T47D (cell line): ENCODE results near the gene PMPCA.

Experiments used
- DNase-seq, 2 experiments: peaks; one replicate each; pipeline versions ENCODE4 v3.0.0 to v3.0.0-alpha.2; 2011 to 2012; ENCODE audit warnings: low read depth in 1 of 2, low spot score in 1 of 2
- JUND ChIP-seq: IDR thresholded peaks from 2 replicates; pipeline ENCODE4 v1.6.1; 2012; ENCODE audit warnings: low read depth
- in situ Hi-C: cut with HindIII; loops from 2 replicates; pipeline ENCODE4 v1.10.0; 2016; ENCODE audit warnings: low sequenced_read_pairs, low pct_unique_long_range_greater_than_20kb

The PMPCA gene

DNA sequence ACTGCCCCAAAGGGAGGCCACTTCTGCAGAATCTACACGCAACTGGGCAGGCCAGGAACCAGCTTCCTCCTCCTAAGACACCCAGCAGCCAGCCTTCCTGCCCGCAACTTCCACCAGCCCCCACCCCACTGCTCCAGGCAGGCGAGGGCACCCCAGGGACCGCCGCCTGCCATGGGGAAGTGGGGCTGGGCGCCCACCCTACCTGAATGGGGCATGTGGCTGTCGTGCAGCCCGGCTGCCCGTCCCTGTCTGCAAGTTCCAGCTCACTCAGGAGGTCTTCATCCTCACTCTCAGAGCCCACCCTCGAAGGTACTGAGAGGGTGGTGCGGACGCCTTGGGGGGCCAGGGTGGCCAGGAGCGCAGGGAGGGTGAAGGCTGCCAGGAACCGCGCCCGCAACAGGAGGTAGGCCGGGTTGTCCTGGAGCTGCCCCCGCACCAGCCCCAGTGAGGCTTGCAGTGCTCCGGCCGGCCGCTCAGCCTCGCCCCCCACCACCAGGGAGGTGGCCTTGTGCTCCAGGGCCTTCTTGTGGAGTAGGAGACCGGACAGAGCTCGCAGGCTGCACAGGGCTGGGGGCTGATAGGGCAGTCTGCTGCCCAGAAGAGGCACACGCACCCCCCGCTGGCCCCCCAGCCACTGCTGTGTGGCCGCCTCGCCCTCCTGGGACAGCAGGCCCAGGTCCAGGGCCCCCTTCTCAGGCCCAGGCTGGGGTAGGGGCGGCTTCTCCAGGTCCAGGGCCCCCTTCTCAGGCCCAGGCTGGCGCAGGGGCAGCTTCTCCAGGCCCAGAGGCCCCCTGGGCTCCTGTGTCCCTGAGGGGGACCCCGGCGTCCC, 32.9 kb upstream of the PMPCA start:
- in situ Hi-C loops, result no loop called here
- DNase-seq, result no peak
- no peak for TF ChIP-seq JUND

DNA sequence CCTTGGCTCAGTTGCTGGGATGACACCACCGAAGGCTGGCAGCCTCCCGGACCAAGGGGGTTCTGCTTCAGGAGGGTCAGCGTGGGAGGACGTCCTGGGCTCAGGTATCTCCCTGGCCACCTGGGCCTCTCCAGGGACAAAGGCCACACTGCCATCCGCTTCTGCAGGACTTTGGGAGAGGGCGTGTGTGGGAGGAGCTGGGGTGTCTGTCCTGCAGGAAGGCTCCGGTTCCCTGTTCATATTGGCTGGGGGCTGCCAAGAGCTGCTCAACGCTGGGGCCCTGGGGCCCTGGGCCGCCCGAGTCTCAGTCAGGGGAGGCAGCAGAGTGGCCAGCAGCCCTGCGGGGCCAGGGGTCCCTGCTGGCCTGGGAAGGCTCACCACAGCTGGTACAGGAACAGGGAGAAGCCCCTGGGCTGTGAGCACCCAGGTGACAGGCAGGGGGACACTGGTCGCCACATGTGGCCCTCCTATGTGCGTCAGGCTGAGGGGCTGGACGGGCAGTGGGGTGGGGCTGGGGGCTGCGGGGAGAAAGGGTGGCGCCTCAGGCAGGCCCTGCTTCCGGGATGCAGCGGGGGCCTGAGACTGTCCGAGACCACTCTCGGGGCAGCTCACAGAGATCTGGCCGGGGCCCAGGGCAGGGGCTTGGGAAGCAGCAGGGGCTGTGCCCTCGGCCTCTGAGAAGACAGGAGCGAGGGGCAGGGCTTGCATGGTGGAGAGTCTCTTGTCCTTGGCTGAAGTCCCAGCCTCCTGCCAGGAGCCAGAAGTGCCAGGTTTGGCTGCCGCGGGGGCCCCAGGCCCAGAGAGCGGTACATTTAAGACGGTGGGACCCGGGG, 32.1 kb upstream of the PMPCA start:
- no peak for DNase-seq
- no peak for TF ChIP-seq JUND
- in situ Hi-C loops, result no loop called here

DNA sequence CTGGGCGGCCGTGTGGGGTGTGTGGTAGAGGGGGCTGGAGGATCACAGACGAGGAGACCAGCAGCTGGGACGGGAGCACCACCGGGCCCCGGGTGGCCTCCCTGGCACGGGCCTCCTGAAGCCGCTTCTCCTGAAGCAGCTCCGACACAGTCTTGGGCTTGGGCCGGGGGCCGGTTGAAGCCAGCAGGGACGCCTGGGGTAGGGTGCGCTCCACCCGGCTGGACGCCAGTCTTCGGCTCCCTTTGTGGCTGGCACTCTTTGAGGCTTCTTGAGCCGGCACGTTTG, 31.5 kb upstream of the PMPCA start:
- in situ Hi-C loops, result no loop called here

DNA sequence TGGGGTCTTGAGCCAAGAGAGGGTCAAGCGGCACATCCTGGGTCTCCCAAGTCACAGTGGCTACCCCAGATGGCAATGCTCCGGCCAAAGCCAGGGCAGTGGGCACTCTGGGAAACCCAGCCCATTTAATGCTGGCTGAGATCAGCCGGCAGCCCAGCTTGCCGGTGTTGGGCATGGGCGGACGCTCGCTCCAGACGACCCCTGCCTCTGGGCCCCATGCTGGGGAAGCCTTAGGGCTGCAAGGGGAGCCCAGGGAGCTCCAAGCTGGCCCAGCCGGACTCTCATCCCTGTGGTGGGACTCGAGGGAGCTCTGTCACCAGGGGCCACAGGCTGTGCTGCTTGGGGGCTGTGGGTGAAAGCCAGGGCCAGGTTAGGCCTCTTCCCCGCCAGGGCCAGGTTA, 31.1 kb upstream of the PMPCA start:
- DNase-seq, result no peak
- TF ChIP-seq JUND, result no peak

More for the DNA sequence above, 31.5 kb upstream of the PMPCA start:
- TF ChIP-seq JUND, result no peak
- no peak for DNase-seq

DNA sequence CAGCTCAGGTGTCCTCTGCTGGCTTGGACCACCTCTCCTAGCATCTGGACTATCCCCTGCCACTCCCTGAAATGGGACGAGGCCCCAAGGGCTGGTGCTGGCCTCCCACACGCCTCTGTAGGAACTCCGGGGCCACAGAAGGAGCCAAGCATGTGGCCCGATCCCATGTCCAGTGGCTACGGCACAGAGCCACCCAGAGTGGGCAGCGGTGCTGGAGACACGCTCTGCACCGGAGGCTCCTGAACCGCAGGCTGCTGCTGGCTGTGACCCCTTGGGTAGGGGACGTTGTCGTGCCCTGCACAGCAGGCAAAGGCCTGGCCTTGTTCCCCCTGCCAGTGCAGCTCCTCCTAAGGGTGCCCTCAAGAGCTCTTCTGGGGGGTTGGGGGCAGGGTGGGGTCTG, 30.6 kb upstream of the PMPCA start:
- DNase-seq, result no peak
- in situ Hi-C loops, result no loop called here
- no peak for TF ChIP-seq JUND

More for the DNA sequence above, 31.1 kb upstream of the PMPCA start:
- in situ Hi-C loops, result no loop called here

DNA sequence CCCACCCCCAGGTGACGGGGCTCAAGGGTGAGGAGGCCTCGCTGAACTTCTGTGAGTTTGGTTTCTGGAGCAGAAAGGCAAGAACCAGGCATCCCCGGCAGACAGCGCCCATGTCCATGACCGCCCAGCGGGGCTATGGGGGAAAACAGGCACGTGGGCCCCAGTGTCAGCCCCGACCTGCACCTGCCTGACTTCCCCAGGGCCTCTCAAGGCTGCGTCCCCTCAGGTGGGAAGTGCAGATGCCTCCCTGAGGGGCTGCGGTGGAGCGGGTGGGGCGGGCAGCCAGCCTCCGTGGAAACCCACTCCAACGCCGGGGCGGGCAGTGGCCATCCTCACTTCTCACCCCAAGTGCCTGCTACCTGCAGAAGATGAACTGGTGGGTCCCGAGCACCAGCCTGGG, 30.1 kb upstream of the PMPCA start:
- no peak for TF ChIP-seq JUND
- DNase-seq, result no peak
- in situ Hi-C loops, result no loop called here

DNA sequence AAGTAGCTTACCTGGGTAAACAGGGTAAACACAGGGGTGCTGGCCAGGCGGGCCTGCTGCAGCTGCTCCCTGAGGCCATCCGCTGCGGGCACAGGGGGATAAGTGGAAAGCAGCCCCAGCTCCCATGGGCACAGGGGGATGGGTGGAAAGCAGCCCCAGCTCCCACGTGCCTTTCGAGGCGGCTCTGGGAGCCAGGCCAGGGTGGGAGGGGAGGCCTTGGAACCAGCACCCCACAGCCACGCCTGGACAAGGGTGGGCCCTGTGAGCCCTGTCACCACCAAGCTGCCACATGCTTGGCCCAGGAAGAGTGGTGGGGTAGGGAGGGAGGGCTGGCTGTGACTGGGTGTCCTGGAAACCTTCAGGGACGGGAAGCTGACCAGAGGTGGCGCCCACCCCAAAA, 29.1 kb upstream of the PMPCA start:
- in situ Hi-C loops, result no loop called here
- TF ChIP-seq JUND, result no peak

DNA sequence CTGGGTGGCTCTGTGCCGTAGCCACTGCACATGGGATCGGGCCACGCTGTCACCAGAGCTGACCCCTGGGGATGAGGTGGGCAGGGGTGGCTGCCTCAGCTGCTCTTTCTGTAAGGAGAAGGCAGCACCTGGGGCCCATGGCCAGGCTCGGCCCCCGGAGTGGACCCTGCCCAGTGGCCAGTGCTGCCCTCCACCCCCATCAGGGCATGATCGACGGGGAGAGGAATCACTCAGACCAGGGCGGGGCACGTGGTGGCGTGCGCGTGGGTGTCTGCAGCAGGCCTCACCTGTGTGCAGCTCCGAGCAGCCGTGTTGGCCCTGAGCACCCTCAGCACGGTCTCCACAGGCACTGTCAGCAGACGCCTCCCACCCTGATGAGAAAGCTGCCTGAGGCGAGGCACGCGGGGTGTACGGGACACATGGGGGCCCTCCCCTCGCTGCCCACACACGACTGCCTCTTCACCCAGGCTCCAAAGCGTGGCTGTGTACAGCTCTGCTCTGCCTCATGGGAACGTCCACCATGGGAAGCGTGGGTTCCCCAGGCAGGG, 28.4 kb upstream of the PMPCA start:
- no peak for TF ChIP-seq JUND
- in situ Hi-C loops, result no loop called here
- DNase-seq, result no peak

More for the DNA sequence above, 29.1 kb upstream of the PMPCA start:
- no peak for DNase-seq

DNA sequence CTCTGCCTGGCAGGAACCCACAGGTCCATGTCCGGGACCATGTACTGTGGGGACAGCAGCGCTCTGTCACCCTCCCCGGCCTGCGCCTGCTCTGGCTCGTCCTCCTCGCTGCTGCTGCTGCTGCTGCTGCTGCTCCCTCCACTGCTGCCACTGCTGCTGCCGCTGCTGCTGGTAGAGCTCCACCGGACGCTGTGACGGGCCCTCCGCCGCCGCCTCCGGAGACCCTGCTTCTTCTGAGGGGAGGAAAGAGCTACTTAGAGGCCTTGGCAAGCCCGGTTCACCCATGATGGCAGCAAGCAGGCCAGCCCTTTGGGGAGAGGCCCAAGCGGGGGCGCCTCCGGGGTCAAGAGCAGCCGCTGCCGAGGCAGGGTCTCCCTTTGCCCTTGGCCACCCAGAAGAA, 27.0 kb upstream of the PMPCA start:
- DNase-seq, result no peak
- in situ Hi-C loops, result no loop called here
- no peak for TF ChIP-seq JUND

DNA sequence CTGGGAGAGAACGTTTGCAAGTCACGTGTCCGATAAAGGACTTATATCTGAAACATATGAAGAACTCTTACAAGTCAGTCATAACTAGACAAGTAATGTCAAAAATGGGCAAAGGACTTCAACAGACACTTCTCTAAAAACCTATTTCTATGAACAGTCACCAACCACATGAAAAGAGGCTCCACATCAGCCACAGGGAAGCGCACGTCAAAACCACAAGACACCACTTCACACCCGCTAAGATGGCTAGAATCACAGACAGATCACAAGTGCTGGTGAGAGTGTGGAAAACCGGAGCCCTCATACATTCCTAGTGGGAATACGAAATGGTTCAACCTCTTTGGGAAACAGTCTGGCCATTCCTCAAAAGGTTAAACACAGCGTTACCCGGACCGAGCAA, 25.4 kb upstream of the PMPCA start:
- in situ Hi-C loops, result no loop called here
- DNase-seq, result no peak
- no peak for TF ChIP-seq JUND

DNA sequence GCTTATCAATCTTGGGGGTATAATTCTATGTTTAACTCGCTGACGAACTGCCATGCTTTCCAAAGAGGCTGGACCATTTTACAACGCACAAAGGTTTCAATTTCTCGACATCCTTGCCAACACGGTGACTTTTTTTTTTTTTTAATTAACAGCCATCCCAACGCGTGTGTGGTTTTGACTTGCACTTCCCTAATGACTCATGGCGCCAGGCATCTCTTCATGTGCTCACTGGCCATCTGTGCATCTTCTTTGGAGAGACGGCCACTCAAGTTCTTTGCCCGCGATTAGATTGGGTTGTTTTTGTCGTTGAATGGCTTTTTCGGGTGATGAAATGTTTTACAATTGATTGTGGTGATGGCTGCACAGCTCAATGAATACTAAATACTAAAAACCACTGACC, 24.4 kb upstream of the PMPCA start:
- DNase-seq, result no peak
- in situ Hi-C loops, result no loop called here
- TF ChIP-seq JUND, result no peak

DNA sequence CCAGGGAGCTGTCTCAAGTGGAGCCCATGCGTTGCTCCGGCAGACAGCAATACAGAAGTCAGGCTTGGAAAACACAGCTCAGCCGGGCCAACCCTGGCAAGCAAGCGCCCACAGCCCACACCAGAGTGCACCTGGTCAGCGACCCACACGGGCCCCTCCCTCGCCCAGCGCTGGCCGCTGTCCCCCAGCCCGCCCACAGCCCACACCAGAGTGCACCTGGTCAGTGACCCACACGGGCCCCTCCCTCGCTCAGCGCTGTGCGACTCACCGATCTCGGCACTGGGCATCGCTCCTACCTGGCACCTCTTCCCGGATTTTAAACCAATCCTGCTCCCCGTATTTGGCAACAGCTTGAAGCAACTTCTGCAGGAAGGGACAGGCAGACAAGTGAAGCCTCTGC, 23.2 kb upstream of the PMPCA start:
- in situ Hi-C loops, result no loop called here
- DNase-seq, result no peak

DNA sequence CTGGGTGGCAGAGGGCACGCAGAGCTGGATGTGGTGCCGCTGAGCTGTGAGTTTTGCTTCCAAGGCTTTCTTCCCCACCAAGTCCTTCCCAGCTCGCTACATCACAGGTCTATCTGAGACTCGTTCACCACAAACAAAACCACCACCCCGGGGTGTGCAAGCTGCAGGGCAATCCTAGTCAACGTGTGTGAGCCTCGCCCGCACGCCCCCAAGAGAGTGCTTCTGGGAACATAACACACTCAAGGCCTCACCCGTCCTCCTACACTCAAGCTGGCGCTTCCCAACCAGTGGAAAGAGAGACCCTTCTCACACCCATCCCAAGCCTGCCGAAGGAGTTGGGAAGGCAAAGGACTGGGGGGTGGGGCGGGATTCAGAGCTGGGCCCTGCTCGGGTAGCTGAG, 21.1 kb upstream of the PMPCA start:
- no peak for DNase-seq
- TF ChIP-seq JUND, result no peak
- in situ Hi-C loops, result no loop called here

More for the DNA sequence above, 23.2 kb upstream of the PMPCA start:
- TF ChIP-seq JUND, result no peak
